ENCODE results near the gene FABP7.

Gene FABP7

GRCh38 chr6:122799140-122799745 lies 19.7 kb downstream of the FABP7 start:
- DNase-seq, result no peak

GRCh38 chr6:122799916-122800686 lies 20.6 kb downstream of the FABP7 start:
- DNase-seq, result no peak

DNA sequence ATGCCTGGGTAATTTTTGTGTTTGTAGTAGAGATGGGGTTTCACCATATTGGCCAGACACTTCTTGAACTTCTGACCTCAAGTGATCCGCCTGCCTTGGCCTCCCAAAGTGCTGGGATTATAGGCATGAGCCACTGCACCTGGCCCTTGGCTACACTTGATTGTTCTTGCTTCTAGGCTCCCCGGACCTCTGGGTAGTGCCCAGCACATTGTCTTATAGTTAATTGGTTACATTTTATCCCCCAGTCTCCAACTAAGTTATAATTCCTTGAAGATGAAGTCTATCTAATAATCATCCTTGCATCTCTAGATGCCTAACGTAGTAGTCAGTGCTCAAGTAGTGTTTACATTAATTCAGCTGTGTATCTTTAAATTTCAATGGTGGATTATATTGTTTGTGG lies 21.4 kb downstream of the FABP7 start:
- no peak for DNase-seq

- no peak for DNase-seq
These were observed 21.9 kb downstream of the FABP7 start for GRCh38 chr6:122801397-122801796.

- DNase-seq, result no peak
These were observed 23.7 kb downstream of the FABP7 start for GRCh38 chr6:122803171-122803661.

- DNase-seq, result no peak
These were observed 25.5 kb downstream of the FABP7 start for GRCh38 chr6:122804962-122805485.

DNA sequence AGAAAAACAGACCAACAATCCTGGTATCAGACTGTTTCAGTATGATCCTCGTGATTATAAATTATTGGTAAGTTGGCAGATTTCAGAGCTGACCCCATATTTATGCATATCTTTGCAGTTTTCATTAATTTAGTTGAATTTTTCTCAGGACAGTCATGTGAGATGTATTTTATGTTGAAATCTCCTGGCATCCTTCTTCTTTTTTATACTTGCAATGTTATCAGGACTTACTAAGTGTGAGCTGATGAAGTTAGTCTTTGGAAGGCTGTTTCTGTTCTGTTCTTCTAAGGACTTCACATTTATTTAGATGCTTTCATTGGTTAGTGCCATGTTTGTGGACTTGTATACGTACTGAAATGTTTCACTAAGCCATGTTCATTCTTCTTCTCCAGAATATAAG lies 26.8 kb downstream of the FABP7 start:
- no peak for DNase-seq

DNA sequence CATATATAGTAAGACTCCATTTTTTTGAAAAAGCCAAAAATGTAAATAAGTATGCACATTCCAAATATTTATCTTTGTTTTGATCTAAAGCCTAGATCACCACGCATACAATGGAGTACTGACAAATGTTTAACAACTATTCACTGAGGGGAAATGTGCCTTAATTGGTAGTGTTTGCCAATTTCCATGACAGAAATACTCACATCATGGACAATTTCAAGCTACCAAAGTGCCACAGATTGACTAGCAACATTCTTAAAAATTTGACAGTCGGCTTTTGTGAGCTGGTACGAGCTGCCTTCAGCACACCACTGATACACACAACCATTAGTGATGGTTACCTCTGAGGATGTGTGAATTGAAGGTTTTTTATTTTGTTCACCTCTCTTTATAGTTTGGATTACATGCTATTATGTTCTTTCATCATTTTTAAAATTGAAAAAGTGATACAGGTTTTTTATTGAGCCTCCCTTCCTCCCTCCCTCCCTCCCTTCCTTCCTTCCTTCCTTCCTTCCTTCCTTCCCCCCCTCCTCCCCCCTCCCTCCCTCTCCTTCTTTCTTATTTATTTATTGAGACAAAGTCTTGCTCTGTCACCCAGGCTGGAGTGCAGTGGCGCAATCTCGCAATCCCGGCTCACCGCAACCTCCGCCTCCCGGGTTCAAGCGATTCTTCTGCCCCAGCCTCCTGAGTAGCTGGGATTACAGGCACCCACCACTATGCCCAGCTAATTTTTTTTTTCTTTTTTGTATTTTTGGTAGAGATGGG lies 28.8 kb downstream of the FABP7 start:
- DNase-seq, result no peak

- no peak for DNase-seq
These were observed 29.5 kb downstream of the FABP7 start for GRCh38 chr6:122809001-122809400.

GRCh38 chr6:122809691-122810090 lies 30.2 kb downstream of the FABP7 start:
- no peak for DNase-seq

GRCh38 chr6:122810189-122810588 lies 30.7 kb downstream of the FABP7 start:
- DNase-seq, result no peak

GRCh38 chr6:122817358-122817757 lies 37.8 kb downstream of the FABP7 start:
- DNase-seq, result no peak

DNA sequence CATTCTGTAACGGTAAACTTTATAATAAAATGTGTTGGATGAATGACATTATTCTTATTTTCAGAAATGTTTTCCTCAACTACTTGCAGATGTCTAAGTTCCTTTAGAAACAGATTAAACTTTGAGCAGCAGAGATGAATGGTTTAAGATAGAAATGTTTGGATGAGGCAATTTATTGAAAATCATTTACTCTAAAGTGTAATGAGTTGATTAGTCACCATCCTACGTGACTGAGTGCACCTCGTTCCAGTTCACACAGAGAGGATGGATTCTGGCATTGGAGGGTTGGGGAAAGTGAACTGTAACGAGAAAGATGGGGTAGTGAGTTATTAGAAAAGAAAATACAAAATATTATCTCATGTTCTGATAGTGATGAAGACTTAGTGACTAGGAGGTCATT lies 38.2 kb downstream of the FABP7 start:
- DNase-seq, result no peak

DNA sequence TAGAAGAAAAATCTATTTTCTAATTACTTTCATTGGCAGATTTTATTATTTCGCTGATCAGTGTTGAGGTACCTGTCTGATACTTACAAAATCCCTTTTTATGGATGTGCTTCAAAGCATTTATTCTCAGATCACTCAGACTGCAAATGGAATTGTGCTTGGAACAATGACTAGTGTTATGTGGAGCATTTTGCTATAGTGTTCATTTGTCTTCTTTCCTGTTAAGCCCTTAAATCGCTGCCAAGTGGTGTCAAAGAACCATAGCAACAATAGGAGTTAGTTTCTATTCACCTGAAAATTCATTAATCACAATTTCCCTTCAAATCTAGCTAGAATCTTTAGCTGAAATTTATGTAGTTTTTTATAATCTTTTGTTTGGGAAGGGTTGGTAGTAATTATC lies 39.4 kb downstream of the FABP7 start:
- no peak for DNase-seq

DNA sequence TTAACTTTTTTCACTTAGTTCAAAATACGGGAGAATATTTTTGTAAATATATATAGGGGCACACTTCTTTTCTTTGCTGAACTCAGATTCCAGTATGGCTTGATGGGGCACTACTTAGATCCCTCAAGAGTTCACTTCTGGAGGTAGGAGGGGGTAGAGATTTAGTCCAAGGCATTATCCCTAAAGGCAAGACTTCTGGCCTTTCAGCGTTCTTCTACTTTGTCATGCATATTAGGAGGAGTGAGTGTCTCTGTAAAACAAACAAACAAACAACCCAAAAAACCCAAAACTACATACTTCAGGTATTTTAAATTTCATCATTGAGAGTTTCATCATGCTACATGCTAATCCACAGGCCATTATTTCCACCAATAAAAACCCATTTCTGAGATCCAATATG lies 41.6 kb downstream of the FABP7 start:
- DNase-seq, result no peak

DNA sequence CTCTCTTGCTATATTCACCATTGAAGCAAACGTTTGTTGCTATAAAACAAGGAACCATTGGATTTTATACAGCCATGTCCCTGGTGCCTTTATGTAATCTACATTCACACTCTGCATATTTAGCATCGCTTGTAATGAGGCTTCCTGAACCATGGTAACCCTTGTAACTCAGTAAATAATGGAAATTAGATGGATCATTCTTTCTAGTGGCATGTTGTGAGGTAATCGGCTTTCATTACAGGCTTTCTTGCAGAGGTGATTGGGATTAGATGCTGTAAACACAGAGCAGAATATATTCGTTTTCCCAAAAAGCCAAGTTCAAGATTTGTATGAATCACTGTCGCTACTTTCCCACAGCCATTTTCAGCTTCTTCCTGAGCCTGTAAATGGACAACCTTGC lies 45.6 kb downstream of the FABP7 start:
- DNase-seq, result no peak

GRCh38 chr6:122829456-122829855 lies 49.9 kb downstream of the FABP7 start:
- DNase-seq, result no peak

DNA sequence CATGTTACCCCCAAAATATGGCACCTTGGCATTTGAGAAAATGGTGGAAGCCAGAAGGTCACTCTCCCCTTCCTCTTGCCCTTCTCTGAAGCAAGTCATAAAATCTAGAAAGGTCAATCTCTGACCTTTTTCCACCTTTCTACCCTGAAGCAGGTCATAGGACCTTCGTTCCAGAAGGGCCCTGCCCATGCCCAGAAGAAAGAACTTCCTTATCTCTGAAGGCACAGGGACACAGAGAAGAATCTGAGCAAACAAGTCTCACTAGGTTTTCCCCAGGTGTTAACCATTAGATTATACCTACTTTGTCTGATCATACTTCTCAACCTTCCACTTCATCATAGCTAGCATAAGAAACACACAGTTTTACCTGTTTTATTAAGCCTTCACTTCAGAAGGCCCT lies 52.0 kb downstream of the FABP7 start:
- DNase-seq, result no peak

DNA sequence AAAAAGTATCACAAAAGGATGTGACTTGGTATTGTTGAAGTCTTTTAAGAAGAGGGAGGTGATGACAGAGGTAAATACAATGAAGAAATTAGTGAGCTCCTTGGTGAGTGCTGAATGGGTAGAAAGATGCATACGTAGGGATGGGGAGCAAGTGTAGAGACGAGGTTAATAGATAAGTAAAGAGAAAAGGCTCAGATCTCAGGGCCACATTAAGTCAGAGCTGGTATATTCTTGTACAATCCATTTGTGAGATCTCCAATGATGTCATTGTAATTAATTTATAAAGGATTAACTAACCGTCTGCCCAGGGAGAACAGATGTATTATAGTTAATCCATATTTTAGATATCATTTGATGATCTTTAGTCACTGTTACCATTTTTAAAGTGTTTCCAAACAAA lies 52.9 kb downstream of the FABP7 start:
- no peak for DNase-seq

- no peak for DNase-seq
These were observed 53.5 kb downstream of the FABP7 start for GRCh38 chr6:122833021-122833491.

Measured in cortex of kidney (tissue), 1 donor.